ENCODE measurements around the gene PICALM.
"Not testable (repeated sequence)": the region's sequence is repeated elsewhere in the genome, so short reads cannot be mapped to it uniquely, and the experiment has no call there.

The PICALM gene

DNA sequence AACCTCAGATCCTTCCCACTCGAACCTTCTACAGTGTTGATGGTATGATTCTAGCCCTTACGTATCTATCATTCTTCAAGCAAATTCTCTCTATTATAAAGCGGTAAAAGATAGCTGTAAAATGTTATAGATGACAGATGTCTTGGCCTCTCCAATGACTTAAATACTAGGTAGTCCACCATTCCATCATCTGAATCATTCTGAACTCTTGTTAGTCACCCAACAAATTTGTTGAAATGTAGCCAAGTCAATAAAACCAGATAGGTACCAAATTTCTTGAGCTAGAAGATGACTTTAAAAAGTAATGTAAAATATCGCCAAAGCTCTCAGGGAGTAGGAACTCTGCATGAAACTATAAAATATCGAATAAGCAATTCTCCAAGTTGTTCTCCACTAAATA lies 32.6 kb upstream of the PICALM start:
- Mint-ChIP-seq H3K9me3 (no peaks in the 10 kb centered on the region), H3K36me3 (no peaks in the 10 kb centered on the region), H3K27ac (no peak overlapping the region), H3K4me3 (no peak overlapping the region), H3K27me3 (peaks cover 6% of the 10 kb centered on the region), H3K4me1 (no peaks in the 10 kb centered on the region)
- CTCF ChIA-PET = interaction anchor here (1.0 kb wide), 1 partner anchor 15 kb away, joined by 3 read pairs; no protein-coding TSS in a partner anchor
- DNase-seq = no peak

- no peaks in the 10 kb centered on the region for H3K4me1 Mint-ChIP-seq
- no peak for DNase-seq
- H3K36me3 Mint-ChIP-seq = no peaks in the 10 kb centered on the region
- peaks cover 6% of the 10 kb centered on the region for H3K27me3 Mint-ChIP-seq
- no peak overlapping the region for H3K4me3 Mint-ChIP-seq
- no peaks in the 10 kb centered on the region for H3K9me3 Mint-ChIP-seq
- CTCF ChIA-PET = interaction anchor here (0.7 kb wide), 2 partner anchors 96 to 1457 kb away, joined by 3 to 4 read pairs; no protein-coding TSS in a partner anchor
- no peak overlapping the region for H3K27ac Mint-ChIP-seq
Measured at GRCh38 chr11:86099874-86100273, 31.0 kb upstream of the PICALM start.

DNA sequence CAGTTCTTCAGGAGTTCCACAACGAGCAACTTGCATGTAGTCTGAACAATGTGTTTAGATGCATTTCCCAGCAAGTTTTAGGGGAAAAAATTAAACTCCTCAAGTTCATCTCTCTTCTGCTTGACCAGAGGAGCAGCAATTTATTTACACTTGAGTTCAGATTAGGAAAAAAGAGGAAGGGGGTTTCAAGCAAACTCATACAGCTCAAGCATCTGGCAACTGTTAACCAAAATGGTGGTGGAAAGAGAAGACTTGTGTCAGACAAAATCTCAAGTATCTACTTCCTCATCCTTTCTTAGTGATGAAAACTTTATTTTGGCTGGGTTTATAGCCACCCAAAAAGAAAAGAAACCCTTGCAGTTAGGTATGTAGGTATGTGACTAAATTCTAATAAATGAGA lies 29.1 kb upstream of the PICALM start:
- CTCF ChIA-PET = no interaction called here

GRCh38 chr11:86091566-86091965 lies 22.7 kb upstream of the PICALM start:
- CTCF ChIA-PET = no interaction called here
- no peaks in the 10 kb centered on the region for H3K27me3 Mint-ChIP-seq
- no peaks in the 10 kb centered on the region for H3K4me1 Mint-ChIP-seq
- H3K27ac Mint-ChIP-seq = no peak overlapping the region
- no peaks in the 10 kb centered on the region for H3K9me3 Mint-ChIP-seq
- no peaks in the 10 kb centered on the region for H3K36me3 Mint-ChIP-seq
- no peak for DNase-seq
- no peak overlapping the region for H3K4me3 Mint-ChIP-seq

More for the DNA sequence above, 29.1 kb upstream of the PICALM start:
- no peaks in the 10 kb centered on the region for H3K4me1 Mint-ChIP-seq
- no peaks in the 10 kb centered on the region for H3K36me3 Mint-ChIP-seq
- no peaks in the 10 kb centered on the region for H3K9me3 Mint-ChIP-seq
- no peak overlapping the region for H3K27ac Mint-ChIP-seq
- DNase-seq = no peak
- no peak overlapping the region for H3K4me3 Mint-ChIP-seq
- H3K27me3 Mint-ChIP-seq = no peaks in the 10 kb centered on the region

DNA sequence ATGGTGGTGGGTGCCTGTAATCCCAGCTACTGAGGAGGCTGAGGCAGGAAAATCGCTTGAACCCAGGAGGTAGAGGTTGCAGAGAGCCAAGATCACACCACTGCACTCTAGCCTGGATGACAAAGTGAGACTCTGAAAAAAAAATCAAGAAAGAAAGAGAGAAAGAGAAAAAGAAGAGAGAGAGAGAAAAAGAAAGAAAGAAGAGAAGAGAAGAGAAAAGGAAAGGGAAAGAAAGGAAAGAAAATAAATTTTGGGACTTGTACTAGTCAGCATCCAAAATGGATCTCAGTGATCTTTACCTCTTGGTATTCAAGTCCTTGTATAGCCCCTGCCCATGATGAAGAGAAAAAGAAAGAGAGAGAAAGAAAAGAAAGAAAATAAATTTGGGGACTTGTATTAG lies 22.2 kb upstream of the PICALM start:
- Mint-ChIP-seq H3K4me3 (no peak overlapping the region), H3K27ac (no peak overlapping the region), H3K27me3 (no peaks in the 10 kb centered on the region), H3K9me3 (no peaks in the 10 kb centered on the region), H3K4me1 (no peaks in the 10 kb centered on the region), H3K36me3 (no peaks in the 10 kb centered on the region)
- CTCF ChIA-PET = no interaction called here
- DNase-seq = no peak

DNA sequence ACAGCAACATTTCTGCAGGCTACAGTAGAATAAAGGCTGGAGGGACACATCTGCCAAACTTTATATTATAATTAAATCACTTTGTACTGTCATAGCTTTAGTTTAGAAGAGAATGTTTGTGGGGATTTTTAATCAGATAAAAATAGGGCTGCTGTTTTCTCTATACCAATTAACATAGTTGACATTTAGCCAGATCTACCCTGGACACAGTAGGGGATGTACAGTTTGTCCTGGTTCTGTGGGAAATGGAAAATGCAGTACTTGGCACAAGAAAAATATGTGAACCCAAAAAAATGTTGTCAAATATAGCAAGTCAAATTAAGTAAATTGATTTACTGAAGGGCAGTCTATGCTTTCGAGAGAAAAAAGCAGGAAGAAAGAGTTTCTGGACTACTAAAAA lies 20.8 kb upstream of the PICALM start:
- Mint-ChIP-seq H3K4me3 (no peak overlapping the region), H3K27ac (no peak overlapping the region), H3K9me3 (no peaks in the 10 kb centered on the region), H3K36me3 (no peaks in the 10 kb centered on the region), H3K4me1 (no peaks in the 10 kb centered on the region), H3K27me3 (no peaks in the 10 kb centered on the region)
- CTCF ChIA-PET = interaction anchor here (0.6 kb wide), 1 partner anchor 12 kb away, joined by 4 read pairs; no protein-coding TSS in a partner anchor
- DNase-seq = no peak

GRCh38 chr11:86087688-86088087 lies 18.8 kb upstream of the PICALM start:
- DNase-seq, CTCF ChIA-PET, H3K27ac Mint-ChIP-seq, H3K27me3 Mint-ChIP-seq, H3K4me3 Mint-ChIP-seq, H3K9me3 Mint-ChIP-seq, H3K36me3 Mint-ChIP-seq, H3K4me1 Mint-ChIP-seq: not testable (repeated sequence)

DNA sequence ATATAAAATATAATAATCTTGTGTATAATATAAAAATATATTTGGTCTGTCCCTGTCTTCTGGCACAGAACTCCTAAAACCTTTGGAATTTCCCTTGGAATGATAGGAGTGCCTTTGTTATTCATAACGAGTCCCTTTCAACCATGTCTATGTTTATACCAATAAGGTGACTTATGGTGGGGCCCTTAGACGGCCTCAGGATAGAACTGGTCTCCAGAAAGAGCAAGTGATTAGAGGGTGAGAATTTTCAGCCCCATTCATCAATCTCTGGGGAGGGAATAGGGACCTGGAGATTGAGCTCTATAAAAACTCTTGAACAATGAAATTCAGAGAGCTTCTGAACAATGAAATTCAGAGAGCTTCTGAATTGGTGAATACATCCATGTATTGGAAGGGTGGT lies 18.4 kb upstream of the PICALM start:
- Mint-ChIP-seq H3K9me3 (no peaks in the 10 kb centered on the region), H3K36me3 (no peaks in the 10 kb centered on the region), H3K4me1 (no peaks in the 10 kb centered on the region), H3K4me3 (no peak overlapping the region), H3K27ac (no peak overlapping the region), H3K27me3 (no peaks in the 10 kb centered on the region)
- DNase-seq = no peak
- CTCF ChIA-PET = no interaction called here

- Mint-ChIP-seq H3K4me3 (no peak overlapping the region), H3K4me1 (no peaks in the 10 kb centered on the region), H3K27me3 (no peaks in the 10 kb centered on the region), H3K9me3 (no peaks in the 10 kb centered on the region), H3K27ac (no peak overlapping the region), H3K36me3 (no peaks in the 10 kb centered on the region)
- DNase-seq = no peak
- CTCF ChIA-PET = interaction anchor here (0.7 kb wide), 1 partner anchor 731 kb away, joined by 3 read pairs; no protein-coding TSS in a partner anchor
Measured at GRCh38 chr11:86081455-86081854, 12.6 kb upstream of the PICALM start.

GRCh38 chr11:86079421-86079820 lies 10.5 kb upstream of the PICALM start:
- H3K27ac Mint-ChIP-seq = no peak overlapping the region
- H3K4me1 Mint-ChIP-seq = no peaks in the 10 kb centered on the region
- CTCF ChIA-PET = no interaction called here
- H3K27me3 Mint-ChIP-seq = peaks cover 4% of the 10 kb centered on the region
- no peak overlapping the region for H3K4me3 Mint-ChIP-seq
- no peaks in the 10 kb centered on the region for H3K9me3 Mint-ChIP-seq
- H3K36me3 Mint-ChIP-seq = no peaks in the 10 kb centered on the region
- DNase-seq = no peak

GRCh38 chr11:86073948-86074347 lies 5.1 kb upstream of the PICALM start:
- CTCF ChIA-PET = no interaction called here
- Mint-ChIP-seq H3K9me3 (no peaks in the 10 kb centered on the region), H3K27me3 (peaks cover 5% of the 10 kb centered on the region), H3K4me3 (no peak overlapping the region), H3K4me1 (peaks cover 11% of the 10 kb centered on the region), H3K36me3 (no peaks in the 10 kb centered on the region), H3K27ac (no peak overlapping the region)
- no peak for DNase-seq

DNA sequence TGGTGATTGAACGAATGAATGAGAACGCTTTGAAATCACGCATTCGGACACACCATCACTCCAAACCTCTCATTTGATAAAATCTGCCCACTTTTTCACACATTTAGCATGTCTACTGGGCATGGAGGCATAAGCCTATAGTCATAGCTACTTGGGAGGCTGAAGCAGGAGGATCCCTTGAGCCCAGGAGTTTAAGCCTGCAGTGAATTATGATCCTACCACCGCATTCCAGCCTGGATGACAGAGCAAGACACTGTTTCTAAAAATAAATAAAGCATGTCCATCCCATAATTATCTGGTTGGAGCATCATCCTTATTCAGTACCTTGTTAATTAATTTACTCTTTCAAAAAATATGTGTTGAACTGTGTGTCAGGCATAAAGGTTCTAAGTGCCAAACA lies 3.3 kb upstream of the PICALM start:
- Mint-ChIP-seq H3K9me3 (no peaks in the 10 kb centered on the region), H3K4me1 (peaks cover 11% of the 10 kb centered on the region), H3K27me3 (peaks cover 5% of the 10 kb centered on the region), H3K4me3 (no peak overlapping the region), H3K27ac (no peak overlapping the region), H3K36me3 (peaks cover 10% of the 10 kb centered on the region)
- DNase-seq = no peak
- CTCF ChIA-PET = no interaction called here

DNA sequence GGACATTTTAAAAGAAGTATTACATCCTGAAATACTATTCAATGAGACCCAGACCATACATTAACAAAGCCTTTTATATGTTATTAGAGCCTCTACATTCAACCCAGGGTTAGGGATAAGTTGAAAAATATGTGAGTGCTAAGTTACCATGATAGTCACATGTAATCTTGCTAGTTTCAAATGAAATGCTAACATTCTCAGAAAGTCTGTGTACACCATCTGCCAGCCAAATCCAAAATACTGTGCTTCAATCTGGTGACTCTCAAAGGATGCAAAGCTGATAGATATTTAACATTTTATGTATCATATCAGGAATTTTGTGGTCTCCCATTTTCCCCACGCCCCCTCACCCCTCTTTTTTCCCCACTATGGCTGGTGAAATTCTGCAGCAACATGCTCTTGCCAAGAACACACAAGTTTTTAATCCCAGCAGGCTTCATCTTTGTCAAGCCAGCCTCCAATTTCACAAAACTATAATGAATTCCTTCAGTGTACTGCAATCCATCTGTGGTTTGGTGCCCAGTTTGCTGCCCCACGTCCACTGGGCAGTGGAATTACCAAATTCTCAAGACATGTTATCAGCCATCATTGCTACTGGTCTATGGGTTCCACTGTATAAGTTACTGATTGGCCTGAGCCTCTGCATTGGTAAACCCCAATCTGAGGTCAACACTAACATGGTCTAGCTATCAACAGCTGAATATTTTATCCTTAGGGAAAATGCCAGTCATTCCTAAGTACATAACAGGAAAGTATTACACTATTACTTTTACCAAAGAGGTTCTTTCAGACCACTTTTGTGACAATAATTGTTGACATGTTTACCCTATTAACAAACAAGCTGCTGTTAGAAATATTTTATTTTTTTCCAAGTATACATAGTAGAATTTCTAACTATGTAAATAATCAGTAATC lies 1.5 kb upstream of the PICALM start:
- DNase-seq = no peak
- Mint-ChIP-seq H3K27me3 (peaks cover 5% of the 10 kb centered on the region), H3K36me3 (peaks cover 21% of the 10 kb centered on the region), H3K9me3 (no peaks in the 10 kb centered on the region), H3K4me3 (peak overlapping the region; percentile 99), H3K4me1 (peaks cover 22% of the 10 kb centered on the region), H3K27ac (peak overlapping the region; percentile 94)
- CTCF ChIA-PET = interaction anchor here (0.7 to 4.8 kb wide), 3 partner anchors 27 to 123 kb away, joined by 3 to 47 read pairs (median 33); no protein-coding TSS in a partner anchor

GRCh38 chr11:86069408-86070101 lies 671 bp upstream of the PICALM start:
- DNase-seq = no peak
- Mint-ChIP-seq H3K27ac (peak overlapping the region; percentile 94), H3K4me1 (peaks cover 28% of the 10 kb centered on the region), H3K36me3 (peaks cover 23% of the 10 kb centered on the region), H3K4me3 (peak overlapping the region; percentile 99), H3K27me3 (peaks cover 2% of the 10 kb centered on the region), H3K9me3 (no peaks in the 10 kb centered on the region)
- CTCF ChIA-PET = interaction anchor here (1.3 to 4.8 kb wide), 4 partner anchors 23 to 133 kb away, joined by 3 to 47 read pairs (median 18); no protein-coding TSS in a partner anchor
